Jurkat, Clone E6-1 (cell line): Measurements from ENCODE around the gene VSTM4.

ENCODE experiments used
- DNase-seq: peaks from one replicate; pipeline ENCODE4 v3.0.0-alpha.2; 2011; ENCODE audit warnings: low read depth, low spot score
- H3K4me3 ChIP-seq: 2 replicates; pipeline ENCODE4 v1.5.1; 2011; ENCODE audit warnings: mild to moderate bottlenecking, low read length, control low read depth, moderate library complexity

The VSTM4 gene

GRCh38 chr10:49079072-49079471, 36.2 kb downstream of the VSTM4 start:
- no peak for DNase-seq
- no peak overlapping the region for H3K4me3 ChIP-seq

- DNase-seq = no peak
- no peak overlapping the region for H3K4me3 ChIP-seq
Measured at GRCh38 chr10:49078433-49078832, 36.9 kb downstream of the VSTM4 start.

DNA sequence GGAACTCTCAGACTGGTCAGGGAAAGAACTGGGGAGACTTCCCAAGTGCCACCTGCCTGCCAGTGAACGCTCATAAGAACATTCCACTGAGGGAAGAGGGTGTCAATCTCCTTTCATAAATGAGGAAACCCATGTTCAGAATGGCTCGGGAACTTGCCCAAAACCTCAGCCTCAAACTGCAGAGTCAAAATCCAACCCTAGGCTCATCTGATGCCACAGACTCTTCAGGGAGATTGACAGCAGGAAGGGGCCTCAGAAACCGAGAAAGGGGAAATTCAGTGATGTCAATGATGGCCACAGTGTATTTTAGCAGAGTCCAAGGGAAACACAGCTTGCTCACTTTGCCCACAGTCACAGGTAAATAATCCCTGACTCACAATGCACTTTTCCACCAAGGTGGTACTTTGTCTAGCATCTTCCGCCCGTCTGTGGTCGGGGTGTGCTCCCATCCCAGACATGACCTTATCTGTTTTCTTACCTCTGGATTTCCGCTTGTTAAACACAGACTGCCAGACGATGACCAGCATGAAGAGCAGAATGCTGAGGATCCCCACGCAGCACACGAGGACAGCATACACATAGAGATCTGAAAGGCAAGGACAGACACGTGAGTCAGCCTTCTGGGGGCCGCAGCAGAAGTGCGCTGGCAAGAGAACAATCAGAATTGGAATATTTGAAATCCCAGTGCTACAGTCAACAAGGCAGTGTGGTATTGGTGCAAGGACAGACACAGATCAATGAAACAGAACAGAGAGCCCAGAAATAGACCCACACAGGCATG, 38.4 kb downstream of the VSTM4 start:
- H3K4me3 ChIP-seq = no peak overlapping the region
- no peak for DNase-seq

- DNase-seq = no peak
- H3K4me3 ChIP-seq = no peak overlapping the region
Measured at GRCh38 chr10:49076319-49076718, 39.0 kb downstream of the VSTM4 start.

DNA sequence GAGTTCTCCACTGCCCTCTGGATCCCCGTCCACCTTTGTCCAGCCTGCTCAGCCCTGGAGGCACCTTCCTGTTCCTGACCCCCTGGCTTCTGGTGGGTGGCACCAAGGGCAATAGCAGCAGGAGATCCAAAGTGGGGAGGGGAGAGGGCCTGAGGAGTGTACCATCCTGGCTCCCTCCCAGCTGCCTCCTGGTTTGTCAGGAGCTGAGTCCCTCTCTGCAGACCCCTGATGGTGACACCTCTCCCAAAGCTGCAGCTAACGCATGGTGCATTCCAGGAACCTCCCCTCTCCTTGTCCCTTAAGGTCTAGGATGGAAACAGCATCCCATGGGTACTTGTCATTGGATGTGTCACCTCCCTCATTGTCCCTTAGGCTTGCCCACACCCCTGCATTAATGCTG, 39.6 kb downstream of the VSTM4 start:
- H3K4me3 ChIP-seq = no peak overlapping the region

DNA sequence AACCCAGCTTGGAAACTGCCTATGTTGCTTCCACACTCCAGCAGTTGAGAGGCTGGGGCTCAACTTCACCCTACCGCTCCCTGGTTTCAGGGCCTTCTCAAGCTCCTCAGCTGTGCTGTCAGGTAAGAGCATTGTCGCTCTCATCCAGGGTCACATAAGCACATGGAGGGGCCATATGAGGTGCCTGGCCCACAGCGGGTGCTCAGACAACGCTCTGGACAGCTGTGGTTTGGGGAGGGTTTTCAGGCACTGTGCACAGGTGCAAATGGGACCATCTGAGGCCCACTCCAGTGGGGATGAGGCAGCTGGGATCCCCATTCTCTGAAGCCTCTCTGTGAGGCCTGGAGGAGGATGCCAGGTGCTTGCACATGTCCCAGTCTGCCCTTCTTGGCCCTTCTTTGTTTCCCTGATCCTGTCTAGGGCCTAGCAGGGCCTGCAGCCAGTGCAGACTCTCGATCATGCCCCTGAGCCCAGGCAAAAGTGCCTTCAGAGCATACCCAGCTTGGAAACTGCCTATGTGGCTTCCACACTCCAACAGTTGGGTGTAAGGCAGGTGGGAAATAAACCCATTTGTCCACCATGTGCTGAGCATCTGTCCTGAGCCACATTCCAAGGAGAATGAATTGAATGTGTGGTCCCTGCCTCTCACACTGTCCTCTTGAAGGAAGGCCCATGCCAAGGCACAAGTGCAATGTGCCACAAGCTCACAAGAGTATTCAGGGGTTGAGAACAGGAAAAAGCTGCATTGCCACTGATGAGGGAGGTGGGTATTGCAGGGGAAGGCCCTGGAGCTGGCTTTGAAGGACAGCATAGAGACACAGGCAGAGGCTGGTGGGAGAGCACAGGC, 40.3 kb downstream of the VSTM4 start:
- H3K4me3 ChIP-seq = no peak overlapping the region
- DNase-seq = no peak

More for the DNA sequence above, 39.6 kb downstream of the VSTM4 start:
- DNase-seq = no peak

DNA sequence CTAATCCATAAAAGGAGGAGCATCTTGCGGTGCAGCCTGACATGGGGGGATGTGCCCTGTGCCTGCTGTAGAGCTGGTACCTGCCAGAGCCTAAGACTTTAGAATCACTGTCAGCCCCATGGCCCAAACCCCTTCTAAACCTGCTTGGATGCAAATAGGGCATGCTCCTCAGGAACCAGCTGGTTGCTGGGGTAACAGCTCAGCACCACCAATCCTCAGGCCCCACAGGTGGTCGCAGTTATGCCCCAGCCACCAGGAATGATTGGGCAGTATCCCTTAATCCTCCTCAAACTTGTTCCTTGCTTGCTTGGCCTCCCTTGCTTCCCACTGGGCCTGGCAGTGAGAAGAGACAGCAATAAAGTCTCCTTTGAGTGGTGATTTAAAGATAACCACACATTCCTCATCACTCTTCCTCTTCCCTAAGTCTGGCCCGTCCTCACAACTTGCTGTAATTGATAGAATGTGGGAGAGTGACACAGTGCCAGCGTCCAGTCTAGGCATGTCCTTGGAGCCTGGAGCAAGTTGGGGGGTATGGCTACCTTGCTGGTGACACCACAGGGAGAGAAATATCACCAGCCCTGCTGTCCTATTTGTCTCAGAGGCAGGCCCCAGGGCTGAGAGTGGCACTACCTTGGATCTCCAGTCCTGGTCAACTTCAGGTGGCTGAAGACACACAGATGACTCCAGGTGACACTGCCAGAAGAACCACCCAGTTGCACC, 43.0 kb downstream of the VSTM4 start:
- no peak overlapping the region for H3K4me3 ChIP-seq
- no peak for DNase-seq

DNA sequence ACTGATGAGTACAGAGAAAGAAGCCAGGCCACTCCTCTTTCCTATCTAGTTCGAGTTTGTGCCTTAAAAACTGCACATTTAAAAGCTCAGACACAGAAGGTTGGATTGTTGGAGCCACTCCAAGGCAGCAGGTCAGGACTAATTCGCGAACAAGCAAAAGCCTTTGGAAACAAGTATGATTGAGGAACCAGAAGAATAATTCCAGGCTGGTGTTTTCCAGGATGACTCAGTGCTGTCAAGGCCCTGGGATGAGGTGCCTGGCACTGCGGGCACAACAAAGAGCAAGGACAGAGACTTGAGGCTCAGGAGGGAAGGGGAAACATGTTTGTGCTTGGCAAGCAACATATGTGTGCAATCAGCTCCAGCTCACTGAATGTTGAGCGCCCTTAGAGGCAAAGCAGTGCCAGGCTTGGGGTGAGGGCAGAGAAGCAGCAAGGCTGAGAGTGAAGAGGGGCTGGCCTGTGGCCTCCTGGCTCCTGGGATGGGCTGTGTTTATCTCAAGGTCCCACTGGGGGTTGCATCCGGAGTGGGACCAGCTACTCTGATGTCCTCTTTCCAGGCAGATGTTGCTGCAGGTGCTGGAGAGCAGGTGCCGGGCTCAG, 44.1 kb downstream of the VSTM4 start:
- H3K4me3 ChIP-seq = no peak overlapping the region
- DNase-seq = no peak

- H3K4me3 ChIP-seq = no peak overlapping the region
- DNase-seq = no peak
Measured at GRCh38 chr10:49070701-49071100, 44.6 kb downstream of the VSTM4 start.

- no peak for DNase-seq
- no peak overlapping the region for H3K4me3 ChIP-seq
Measured at GRCh38 chr10:49068672-49069217, 46.6 kb downstream of the VSTM4 start.

- DNase-seq = no peak
Measured at GRCh38 chr10:49068209-49068608, 47.1 kb downstream of the VSTM4 start.

DNA sequence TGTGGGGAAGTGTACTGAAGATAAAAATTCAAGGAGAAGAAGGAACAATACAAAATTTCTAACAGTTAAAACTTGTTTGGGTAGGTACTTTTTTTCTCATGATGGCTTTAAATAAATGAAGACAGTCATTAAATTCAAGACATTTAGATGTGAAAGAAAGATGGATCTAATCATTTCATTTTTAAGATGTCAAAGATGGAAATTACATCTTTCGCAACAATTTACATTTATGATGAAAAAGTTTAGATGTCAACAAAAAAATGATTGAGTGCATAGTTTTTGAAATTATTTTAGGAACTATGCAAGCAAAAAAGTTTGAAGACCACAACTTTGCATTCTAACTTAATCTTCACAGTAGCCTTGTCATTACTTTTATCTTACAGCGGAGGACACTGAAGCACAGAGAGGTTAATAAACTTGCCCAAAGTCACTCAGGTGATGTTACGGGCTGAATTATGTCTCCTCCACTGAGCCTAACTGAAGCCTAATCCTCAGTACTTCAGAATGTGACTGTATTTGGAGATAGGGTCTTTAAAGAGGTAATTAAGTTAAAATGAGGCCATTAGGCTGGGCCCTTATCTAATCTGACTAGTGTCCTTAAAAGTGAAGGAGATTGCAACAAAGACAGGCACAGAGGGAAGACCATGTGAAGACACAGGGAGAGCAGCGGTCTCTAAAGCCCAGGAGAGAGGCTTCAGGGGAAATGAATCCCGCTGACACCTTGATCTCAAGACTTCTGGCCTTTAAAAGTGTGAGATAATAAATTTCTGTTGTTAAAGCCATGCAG, 48.2 kb downstream of the VSTM4 start:
- DNase-seq = no peak
- H3K4me3 ChIP-seq = no peak overlapping the region

More at GRCh38 chr10:49068209-49068608, 47.1 kb downstream of the VSTM4 start:
- H3K4me3 ChIP-seq = no peak overlapping the region

DNA sequence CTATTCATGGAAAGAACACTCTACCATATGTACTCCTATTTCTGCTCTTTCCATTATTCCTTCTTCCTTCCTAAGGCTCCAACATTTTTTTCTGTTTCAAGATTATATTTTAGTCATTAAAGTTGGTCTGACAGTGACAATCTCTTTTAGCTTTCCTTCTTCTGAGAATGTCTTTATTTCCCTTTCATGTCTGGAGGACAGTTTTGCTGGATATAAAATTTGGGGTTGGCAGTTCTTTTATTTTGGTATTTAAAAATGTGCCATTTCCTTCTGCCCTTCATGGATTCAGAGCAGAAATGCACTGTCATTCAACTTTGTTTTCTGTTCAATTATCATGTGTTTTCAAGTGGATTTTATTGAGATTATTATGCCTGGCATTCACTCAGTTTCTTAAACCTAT, 53.1 kb downstream of the VSTM4 start:
- no peak overlapping the region for H3K4me3 ChIP-seq
- DNase-seq = no peak

DNA sequence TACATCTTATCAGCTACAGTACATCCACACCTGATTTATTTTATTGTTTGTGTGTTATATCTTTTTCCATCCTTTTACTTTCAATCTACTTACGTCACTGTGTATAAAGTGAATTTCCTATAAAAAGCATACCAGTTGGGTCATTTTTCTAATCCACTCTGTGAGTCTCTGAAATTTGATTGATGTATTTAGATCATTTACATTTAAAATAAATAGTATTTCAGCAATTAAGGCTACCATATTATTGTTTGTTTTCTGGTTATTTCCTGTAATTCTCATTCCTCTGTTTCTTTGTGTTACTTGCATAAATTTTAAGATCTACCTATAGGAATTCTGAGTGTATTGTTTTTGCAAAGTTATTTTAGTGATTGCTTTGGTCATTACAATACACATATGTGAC, 53.7 kb downstream of the VSTM4 start:
- DNase-seq = no peak

DNA sequence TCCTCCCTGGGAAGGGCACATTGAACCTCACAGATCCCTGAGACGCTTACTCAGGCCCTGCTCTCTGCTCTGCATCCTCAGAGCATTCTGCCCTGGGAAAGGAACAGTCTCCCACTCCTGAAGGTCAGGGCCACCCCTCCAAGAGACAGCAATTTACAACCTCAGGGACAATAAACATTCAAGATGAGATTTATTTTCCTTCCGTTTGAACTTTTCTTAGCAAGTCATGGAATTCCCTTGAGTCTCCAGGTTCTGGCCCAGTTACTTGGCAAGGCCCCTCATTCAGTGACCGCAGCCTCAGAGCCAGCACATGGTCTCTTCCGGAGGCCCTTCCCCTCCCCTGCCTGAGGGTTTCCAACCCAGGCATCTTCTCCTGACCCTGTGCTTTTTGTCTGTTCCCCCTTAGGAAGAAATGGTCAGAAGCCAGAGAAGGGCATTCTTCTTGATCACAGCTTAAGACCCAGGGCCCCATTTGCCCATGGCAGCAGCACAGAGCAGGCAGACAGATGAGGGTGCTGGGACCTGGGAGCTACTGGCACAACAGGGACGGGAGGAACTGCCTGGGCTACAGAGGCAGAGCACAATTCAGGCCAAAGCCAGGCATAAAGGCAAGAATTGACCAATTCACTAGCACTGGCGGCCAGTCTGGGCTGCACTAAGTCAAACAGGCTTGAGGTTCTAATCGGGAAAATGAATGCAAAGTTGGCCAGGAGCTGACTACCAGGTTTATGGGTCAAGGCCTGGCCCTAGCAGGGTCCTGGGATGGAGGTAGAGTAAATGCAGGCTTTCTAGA, 56.7 kb downstream of the VSTM4 start:
- DNase-seq = no peak
- H3K4me3 ChIP-seq = no peak overlapping the region

More for the DNA sequence above, 53.7 kb downstream of the VSTM4 start:
- no peak overlapping the region for H3K4me3 ChIP-seq

DNA sequence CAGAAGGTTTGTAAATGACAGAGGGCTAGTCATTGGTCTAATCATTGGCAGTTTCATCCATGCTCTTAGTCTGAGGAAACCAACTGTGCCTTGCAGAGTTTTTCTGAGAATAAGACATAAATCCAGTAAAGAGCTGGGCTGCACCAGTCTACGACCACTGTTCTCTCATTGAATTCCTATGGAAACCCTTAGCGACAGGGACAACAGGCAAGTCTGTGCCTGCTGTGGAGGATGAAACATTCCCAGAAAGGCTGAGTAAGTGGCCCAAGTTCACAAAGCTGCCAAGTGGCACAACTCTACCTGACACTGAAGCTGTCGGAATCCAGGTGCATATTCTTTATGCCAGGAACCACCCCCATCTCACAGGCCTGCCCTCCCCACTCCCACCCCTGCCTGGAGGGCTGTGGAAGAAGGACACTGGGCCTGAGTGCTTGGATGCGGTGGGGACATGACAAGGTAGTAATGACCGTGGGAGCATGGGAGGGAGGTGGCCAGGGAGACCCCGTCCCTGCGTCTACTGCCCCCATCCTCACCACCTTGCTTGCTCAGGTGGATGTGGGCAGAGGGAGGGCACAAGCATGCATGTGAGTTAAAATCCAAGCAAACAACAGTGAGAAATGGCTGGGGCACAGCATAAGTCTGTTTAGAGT, 58.0 kb downstream of the VSTM4 start:
- DNase-seq = no peak
- H3K4me3 ChIP-seq = no peak overlapping the region

DNA sequence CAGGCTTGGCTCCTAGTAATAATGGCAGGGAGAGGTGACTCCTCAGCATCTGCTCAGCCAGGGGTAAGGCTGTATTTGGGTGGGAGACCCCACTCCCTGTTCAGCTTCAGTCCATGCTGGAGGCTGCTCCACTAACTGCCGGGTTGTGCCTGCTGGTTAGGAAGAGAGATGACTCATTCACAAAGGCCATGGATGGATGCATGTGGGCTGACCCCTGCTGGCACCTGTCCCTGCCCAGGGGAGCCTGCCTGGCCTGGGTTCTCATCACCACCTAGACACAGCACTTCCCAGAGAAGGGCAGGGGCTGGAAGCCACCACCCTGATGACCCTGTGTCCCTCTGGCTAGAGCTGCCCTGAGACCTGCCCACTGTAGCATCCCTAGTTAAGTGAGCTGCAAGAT, 59.0 kb downstream of the VSTM4 start:
- no peak overlapping the region for H3K4me3 ChIP-seq
- no peak for DNase-seq
